A673 (cell line): ENCODE measurements around the gene FCHO1. TPM values are rescaled to one million over a fixed set of nuclear protein-coding genes. Genes with fewer than 3 reads are reported as not detected.

ENCODE experiments used
- BruUV-seq: library from RNA; stranded (reverse); fragments of 400-500 nt; replicated peaks from 2 replicates; lab custom pipeline; 2021; lab: Mats Ljungman, UMichigan
- CTCF ChIA-PET: fragments of 300-600 bp; sonication (Branson Sonifier 250); formaldehyde crosslinking; loops from one replicate; lab custom pipeline; 2022; ENCODE audit warnings: antibody characterized with exemption; lab: Charles Lee
- POLR2A ChIA-PET: fragments of 300-600 bp; sonication (Branson Sonifier 250); formaldehyde crosslinking; loops from one replicate; lab custom pipeline; 2022; ENCODE audit warnings: antibody characterized with exemption; ENCODE audit not compliant: low non-redundant PET; lab: Charles Lee
- DNase-seq: peaks from one replicate; pipeline ENCODE4 v3.0.0-alpha.2; 2015; ENCODE audit warnings: low spot score
- H3K27ac ChIP-seq: fragments of 200-600 bp; sonication (generic); 2 replicates; pipeline ENCODE4 v1.5.1; 2016; ENCODE audit warnings: mixed run types, low read depth, mild to moderate bottlenecking, mixed read lengths, antibody characterized with exemption, low read length; ENCODE audit not compliant: poor library complexity, severe bottlenecking
- H3K27me3 ChIP-seq: fragments of 200-600 bp; sonication (generic); replicated peaks from 2 replicates; pipeline ENCODE4 v1.6.1; 2017; ENCODE audit warnings: mixed run types, low read depth, mild to moderate bottlenecking, mixed read lengths, antibody characterized with exemption, low read length; ENCODE audit not compliant: insufficient read depth, poor library complexity
- H3K36me3 ChIP-seq: fragments of 200-600 bp; sonication (generic); 2 replicates; pipeline ENCODE4 v1.6.1; 2016; ENCODE audit warnings: mixed run types, mild to moderate bottlenecking, mixed read lengths, antibody characterized with exemption, low read length; ENCODE audit not compliant: insufficient read depth, poor library complexity, severe bottlenecking
- H3K4me1 ChIP-seq: fragments of 200-600 bp; sonication (generic); 2 replicates; pipeline ENCODE4 v1.6.1; 2017; ENCODE audit warnings: mixed run types, mild to moderate bottlenecking, mixed read lengths, antibody characterized with exemption, low read length; ENCODE audit not compliant: insufficient read depth, poor library complexity, severe bottlenecking
- H3K4me3 ChIP-seq: fragments of 200-600 bp; sonication (generic); 2 replicates; pipeline ENCODE4 v1.5.1; 2016; ENCODE audit warnings: low read depth, mixed run types, mild to moderate bottlenecking, mixed read lengths, low read length; ENCODE audit not compliant: poor library complexity, severe bottlenecking
- H3K9me3 ChIP-seq: fragments of 200-600 bp; sonication (generic); 2 replicates; pipeline ENCODE4 v1.6.1; 2016; ENCODE audit warnings: mixed run types, low read depth, mild to moderate bottlenecking, mixed read lengths, antibody characterized with exemption, low read length; ENCODE audit not compliant: poor library complexity, severe bottlenecking
- CTCF ChIP-seq: fragments of 300-800, 200-600 bp; sonication (generic); conservative IDR thresholded peaks from 2 replicates; pipeline ENCODE4 v1.5.1; 2017; ENCODE audit warnings: low read depth, mild to moderate bottlenecking, antibody characterized with exemption, low read length, moderate library complexity, mixed read lengths
- EZH2 ChIP-seq: fragments of 200-600 bp; sonication (generic); IDR thresholded peaks from 2 replicates; pipeline ENCODE4 v1.6.1; 2017; ENCODE audit warnings: borderline replicate concordance, low read depth, mild to moderate bottlenecking, mixed read lengths, antibody characterized with exemption, low read length; ENCODE audit not compliant: poor library complexity, severe bottlenecking
- intact Hi-C: fragments of 100-400 bp; cut with micrococcal nuclease; formaldehyde crosslinking; loops from one replicate; pipeline ENCODE4 v1.10.0; 2022; ENCODE audit not compliant: unreplicated experiment
- total RNA-seq: library from RNA; stranded (reverse); gene quantifications from 2 replicates; pipeline ENCODE4 v1.2.3, GENCODE V29; 2021

The FCHO1 gene
- total RNA-seq, 1 experiment from 2014 or later: 2.1 TPM

- no peak for DNase-seq
- no peak for TF ChIP-seq EZH2
- TF ChIP-seq CTCF: no peak
- no peaks in the 10 kb centered on the region for H3K9me3 ChIP-seq
- BruUV-seq: no TSS peak
- no peaks in the 10 kb centered on the region for H3K4me1 ChIP-seq
- H3K36me3 ChIP-seq: no peaks in the 10 kb centered on the region
- intact Hi-C loops: no loop called here
- ChIA-PET CTCF (no interaction called here), POLR2A (interaction anchor here (0.7 kb wide), 1 partner anchor 1654 kb away, joined by 3 read pairs; no protein-coding TSS in a partner anchor)
- no peaks in the 10 kb centered on the region for H3K27me3 ChIP-seq
- no peak overlapping the region for H3K27ac ChIP-seq
- H3K4me3 ChIP-seq: no peak overlapping the region
These were observed 83.3 kb downstream of the FCHO1 start for GRCh38 chr19:17834350-17835181.

- no peak for DNase-seq
- intact Hi-C loops: no loop called here
- ChIA-PET POLR2A (no interaction called here), CTCF (no interaction called here)
- Histone ChIP-seq H3K36me3 (no peaks in the 10 kb centered on the region), H3K4me3 (no peak overlapping the region), H3K27ac (no peak overlapping the region), H3K4me1 (no peaks in the 10 kb centered on the region), H3K9me3 (no peaks in the 10 kb centered on the region), H3K27me3 (no peaks in the 10 kb centered on the region)
- no peak for TF ChIP-seq EZH2
- no peak for TF ChIP-seq CTCF
- BruUV-seq: no TSS peak
These were observed 84.1 kb downstream of the FCHO1 start for GRCh38 chr19:17835182-17836006.

- intact Hi-C loops: no loop called here
- no peaks in the 10 kb centered on the region for H3K9me3 ChIP-seq
- H3K27ac ChIP-seq: no peak overlapping the region
- no TSS peak for BruUV-seq
- ChIA-PET POLR2A (interaction anchor here (0.5 kb wide), 1 partner anchor 347 kb away, joined by 3 read pairs; no protein-coding TSS in a partner anchor), CTCF (no interaction called here)
- TF ChIP-seq CTCF (no peak), EZH2 (no peak)
- H3K4me1 ChIP-seq: peaks cover 5% of the 10 kb centered on the region
- no peaks in the 10 kb centered on the region for H3K36me3 ChIP-seq
- H3K4me3 ChIP-seq: no peak overlapping the region
- H3K27me3 ChIP-seq: no peaks in the 10 kb centered on the region
- DNase-seq: no peak
These were observed 85.3 kb downstream of the FCHO1 start for GRCh38 chr19:17836530-17836929.
